Measurements from ENCODE around the gene FBXO46.
A peak's percentile ranks its signal among the peaks of the same experiment; 100 is the strongest.

Gene FBXO46

DNA sequence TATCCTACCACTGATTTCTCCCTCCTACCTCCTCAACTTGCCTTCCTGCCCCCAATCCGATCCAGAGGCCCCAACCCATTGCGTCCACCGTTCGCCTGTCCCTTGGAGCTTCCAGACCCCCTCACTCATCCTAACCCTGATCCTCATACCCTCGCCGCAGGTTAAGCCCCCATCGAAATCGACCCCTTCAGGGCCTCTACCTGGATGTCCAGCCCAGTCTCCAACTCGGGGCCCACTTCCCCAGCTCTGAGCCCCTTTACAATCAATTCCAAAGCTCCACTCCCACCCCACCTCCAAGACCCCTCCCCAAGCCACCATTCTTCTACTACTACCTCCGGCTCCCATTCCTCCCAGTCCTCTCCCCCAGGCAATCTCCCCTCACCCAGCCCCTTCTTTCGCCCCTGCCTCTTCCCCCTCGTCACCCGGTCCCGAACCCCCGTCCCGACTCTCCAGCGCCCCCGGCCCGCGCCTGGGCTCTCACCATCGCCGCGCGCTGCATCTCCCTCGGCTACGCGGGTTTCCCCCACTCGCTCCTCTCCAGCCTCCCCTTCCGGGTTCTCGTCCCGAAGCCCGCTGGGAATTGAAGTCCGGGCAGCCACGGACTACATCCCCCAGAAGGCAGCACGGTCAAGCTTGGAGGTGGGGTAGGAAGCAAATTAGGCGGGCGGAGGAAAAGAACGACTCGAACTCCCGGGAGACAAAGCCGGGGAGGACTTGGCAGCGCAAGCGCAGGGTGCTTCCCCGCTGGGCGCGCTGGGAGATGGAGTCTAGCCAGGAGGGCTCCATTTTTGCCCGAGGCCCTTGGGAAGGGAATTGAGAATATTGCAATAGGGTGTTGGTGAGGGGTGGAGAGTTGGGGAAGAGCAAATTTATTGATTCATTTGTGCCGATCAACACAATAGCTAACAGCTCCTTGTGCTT, at the start of gene FBXO46:
Gene FBXO46 (minus strand): TSS at position 529 of the 921 bp plus-strand sequence. CDS start 17,401 bp downstream, outside the sequence.
- Mint-ChIP-seq H3K36me3 (ENCODE audit: low read depth) (no peaks in the 10 kb centered on the region), H3K4me3 (peak within 1 kb of the TSS; percentile 94), H3K27me3 (no peaks in the 10 kb centered on the region), H3K9me3 (no peaks in the 10 kb centered on the region), H3K27ac (peak within 1 kb of the TSS; percentile 88), H3K4me1 (peaks cover 20% of the 10 kb centered on the region)
- DNase-seq: peak; percentile 93
- peak; percentile 99 for ATAC-seq

DNA sequence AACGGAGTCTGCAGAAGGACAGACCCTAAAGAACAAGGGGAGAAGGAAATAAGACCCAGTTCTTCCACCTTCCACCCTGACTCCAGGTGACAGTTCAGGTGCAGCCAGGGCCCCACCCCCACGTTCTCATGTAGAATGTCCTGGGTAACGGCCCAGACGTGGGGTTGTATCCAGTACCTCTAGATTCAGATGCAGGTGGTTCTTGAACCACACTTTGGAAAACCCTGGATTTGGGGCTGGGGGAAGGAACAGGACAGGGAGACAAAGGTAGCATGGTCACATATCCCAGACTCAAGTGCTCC, 49.4 kb upstream of the FBXO46 start:
- DNase-seq (no peak), ATAC-seq (no peak)
- H3K27me3 Mint-ChIP-seq: peaks cover 22% of the 10 kb centered on the region
- H3K4me1 Mint-ChIP-seq: peaks cover 13% of the 10 kb centered on the region
- peaks cover 18% of the 10 kb centered on the region for H3K36me3 Mint-ChIP-seq (ENCODE audit: low read depth)
- no peak overlapping the region for H3K4me3 Mint-ChIP-seq
- no peak overlapping the region for H3K27ac Mint-ChIP-seq
- no peaks in the 10 kb centered on the region for H3K9me3 Mint-ChIP-seq

- Mint-ChIP-seq H3K27ac (no peak overlapping the region), H3K36me3 (ENCODE audit: low read depth) (peaks cover 18% of the 10 kb centered on the region), H3K4me1 (peaks cover 13% of the 10 kb centered on the region), H3K4me3 (peak overlapping the region; percentile 66), H3K9me3 (no peaks in the 10 kb centered on the region), H3K27me3 (peaks cover 22% of the 10 kb centered on the region)
- peak; percentile 92 for DNase-seq
- peak; percentile 84 for ATAC-seq
Measured at GRCh38 chr19:45779231-45780145, 48.8 kb upstream of the FBXO46 start.

DNA sequence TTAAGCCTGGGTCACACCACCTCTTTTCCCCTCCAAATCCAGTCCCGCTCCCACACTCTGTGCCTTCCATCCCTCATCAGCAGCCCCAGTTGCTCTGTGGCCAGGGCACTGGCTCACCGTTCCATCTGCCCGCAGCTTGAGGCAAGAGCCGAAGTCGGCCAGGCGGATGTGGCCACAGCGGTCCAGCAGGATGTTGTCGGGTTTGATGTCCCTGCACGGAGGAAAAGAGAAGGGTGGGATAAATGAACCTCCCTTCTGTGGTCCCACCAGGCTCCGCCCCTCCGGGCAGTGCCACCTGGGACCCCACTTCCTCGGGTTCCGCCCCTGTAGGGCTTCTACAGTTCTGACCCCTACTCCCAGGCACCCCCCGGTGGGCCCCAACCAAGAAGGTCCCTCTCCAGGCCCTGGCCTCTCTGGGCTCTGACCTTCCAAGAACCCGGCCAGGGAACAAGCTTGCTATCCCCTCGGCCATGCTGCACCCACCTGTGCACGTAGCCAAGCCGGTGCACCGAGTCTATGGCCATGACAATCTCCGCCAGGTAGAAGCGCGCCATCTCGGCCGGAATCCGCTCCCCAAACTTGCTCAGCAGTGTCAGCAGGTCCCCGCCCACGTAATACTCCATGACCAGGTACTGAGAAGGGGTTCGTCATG, 47.4 kb upstream of the FBXO46 start:
- no peak for DNase-seq
- peaks cover 13% of the 10 kb centered on the region for H3K4me1 Mint-ChIP-seq
- H3K27me3 Mint-ChIP-seq: peaks cover 22% of the 10 kb centered on the region
- H3K27ac Mint-ChIP-seq: no peak overlapping the region
- no peak for ATAC-seq
- H3K9me3 Mint-ChIP-seq: no peaks in the 10 kb centered on the region
- peak overlapping the region; percentile 66 for H3K4me3 Mint-ChIP-seq
- peaks cover 18% of the 10 kb centered on the region for H3K36me3 Mint-ChIP-seq (ENCODE audit: low read depth)

GRCh38 chr19:45777395-45777961, 46.8 kb upstream of the FBXO46 start:
- Mint-ChIP-seq H3K27ac (no peak overlapping the region), H3K36me3 (ENCODE audit: low read depth) (peaks cover 18% of the 10 kb centered on the region), H3K4me3 (no peak overlapping the region), H3K9me3 (no peaks in the 10 kb centered on the region), H3K4me1 (peaks cover 13% of the 10 kb centered on the region), H3K27me3 (peaks cover 22% of the 10 kb centered on the region)
- ATAC-seq: no peak
- DNase-seq: no peak

- Mint-ChIP-seq H3K4me3 (no peak overlapping the region), H3K27ac (no peak overlapping the region), H3K4me1 (peaks cover 21% of the 10 kb centered on the region), H3K9me3 (no peaks in the 10 kb centered on the region), H3K27me3 (peaks cover 23% of the 10 kb centered on the region), H3K36me3 (ENCODE audit: low read depth) (peaks cover 18% of the 10 kb centered on the region)
- DNase-seq (no peak), ATAC-seq (no peak)
Measured at GRCh38 chr19:45774765-45775164, 44.1 kb upstream of the FBXO46 start.

DNA sequence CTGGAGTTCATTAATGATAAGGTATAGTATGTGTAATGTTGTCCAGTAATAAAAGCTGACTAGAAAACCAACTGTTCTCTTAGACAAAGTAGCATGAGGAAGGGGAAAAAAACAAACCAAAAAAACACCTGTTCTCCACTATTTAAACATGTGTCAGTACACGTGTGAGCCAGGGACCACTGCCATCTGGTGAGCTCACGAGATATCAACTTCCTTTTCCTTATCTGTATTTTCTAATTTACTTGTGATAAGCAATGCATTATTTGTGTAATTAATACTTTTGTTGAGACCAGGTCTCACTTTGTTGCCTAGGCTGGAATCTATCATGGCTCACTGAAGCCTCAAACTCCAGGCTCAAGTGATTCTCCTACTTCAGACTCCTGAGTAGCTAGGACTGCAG, 42.7 kb upstream of the FBXO46 start:
- Mint-ChIP-seq H3K4me1 (peaks cover 15% of the 10 kb centered on the region), H3K27me3 (peaks cover 11% of the 10 kb centered on the region), H3K36me3 (ENCODE audit: low read depth) (peaks cover 15% of the 10 kb centered on the region), H3K27ac (no peak overlapping the region), H3K4me3 (no peak overlapping the region), H3K9me3 (no peaks in the 10 kb centered on the region)
- ATAC-seq (no peak), DNase-seq (no peak)

DNA sequence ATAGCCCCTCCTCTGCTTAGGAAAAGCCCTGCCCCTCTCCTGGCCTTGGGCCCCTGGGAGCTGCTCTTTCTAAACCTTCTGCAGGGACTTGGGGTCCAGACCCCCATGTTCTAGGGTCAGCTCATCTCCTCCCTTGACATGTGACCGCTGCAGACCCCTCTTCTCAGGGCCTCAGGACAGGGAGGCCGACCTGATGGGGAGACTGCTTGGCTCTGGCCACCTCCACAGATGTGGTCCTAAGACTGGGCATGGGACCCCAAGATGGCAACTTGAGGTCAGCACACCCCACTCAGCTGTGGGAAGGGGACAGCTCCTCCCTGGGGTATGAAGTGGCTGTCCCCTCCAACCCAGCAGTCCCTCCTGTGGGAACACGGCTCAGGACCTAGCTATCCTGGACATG, 42.2 kb upstream of the FBXO46 start:
- DNase-seq (no peak), ATAC-seq (no peak)
- Mint-ChIP-seq H3K36me3 (ENCODE audit: low read depth) (peaks cover 12% of the 10 kb centered on the region), H3K4me3 (no peak overlapping the region), H3K27me3 (peaks cover 10% of the 10 kb centered on the region), H3K4me1 (peaks cover 14% of the 10 kb centered on the region), H3K27ac (no peak overlapping the region), H3K9me3 (no peaks in the 10 kb centered on the region)

DNA sequence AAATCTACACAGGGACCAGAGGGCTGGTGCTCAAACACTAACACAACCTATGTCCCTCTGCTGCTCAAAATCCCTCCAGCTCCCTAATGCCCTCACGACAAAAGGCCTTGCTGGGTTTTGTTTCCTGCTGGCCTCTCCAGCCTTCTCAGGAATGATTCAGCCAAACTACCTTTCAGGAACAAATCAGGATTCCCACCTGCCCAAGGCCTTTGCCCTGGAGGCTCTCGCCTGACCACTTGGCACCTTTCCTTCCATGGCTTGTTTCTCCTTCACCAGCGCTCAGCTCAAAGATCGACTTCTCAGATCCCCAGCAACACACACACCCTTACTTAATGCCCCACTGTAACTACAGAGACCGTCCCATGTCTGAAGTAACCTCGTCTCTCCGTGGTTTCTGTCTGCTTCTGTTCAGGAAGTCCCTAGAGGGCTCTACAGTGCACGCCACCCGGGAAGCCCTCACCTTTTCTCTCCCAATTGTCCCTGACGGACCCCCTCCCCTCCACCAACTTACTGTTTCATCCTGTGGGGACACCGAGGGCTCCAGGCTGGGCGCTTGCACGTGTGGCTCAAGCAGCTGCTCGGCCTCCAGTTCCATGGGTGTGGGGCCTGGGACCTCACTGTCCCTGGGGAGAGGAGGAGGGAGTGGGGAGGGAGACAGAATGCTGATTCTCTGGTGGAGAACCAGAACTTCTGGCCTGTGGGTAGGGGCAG, 41.6 kb upstream of the FBXO46 start:
- H3K27ac Mint-ChIP-seq: no peak overlapping the region

GRCh38 chr19:45771311-45771933, 40.7 kb upstream of the FBXO46 start:
- Mint-ChIP-seq H3K27me3 (peaks cover 10% of the 10 kb centered on the region), H3K27ac (no peak overlapping the region), H3K36me3 (ENCODE audit: low read depth) (no peaks in the 10 kb centered on the region), H3K9me3 (no peaks in the 10 kb centered on the region), H3K4me3 (no peak overlapping the region), H3K4me1 (peaks cover 14% of the 10 kb centered on the region)
- DNase-seq (no peak), ATAC-seq (no peak)

More for the DNA sequence above, 41.6 kb upstream of the FBXO46 start:
- Mint-ChIP-seq H3K4me1 (peaks cover 14% of the 10 kb centered on the region), H3K36me3 (ENCODE audit: low read depth) (peaks cover 7% of the 10 kb centered on the region), H3K27me3 (peaks cover 10% of the 10 kb centered on the region), H3K9me3 (no peaks in the 10 kb centered on the region), H3K4me3 (no peak overlapping the region)
- no peak for DNase-seq
- no peak for ATAC-seq

DNA sequence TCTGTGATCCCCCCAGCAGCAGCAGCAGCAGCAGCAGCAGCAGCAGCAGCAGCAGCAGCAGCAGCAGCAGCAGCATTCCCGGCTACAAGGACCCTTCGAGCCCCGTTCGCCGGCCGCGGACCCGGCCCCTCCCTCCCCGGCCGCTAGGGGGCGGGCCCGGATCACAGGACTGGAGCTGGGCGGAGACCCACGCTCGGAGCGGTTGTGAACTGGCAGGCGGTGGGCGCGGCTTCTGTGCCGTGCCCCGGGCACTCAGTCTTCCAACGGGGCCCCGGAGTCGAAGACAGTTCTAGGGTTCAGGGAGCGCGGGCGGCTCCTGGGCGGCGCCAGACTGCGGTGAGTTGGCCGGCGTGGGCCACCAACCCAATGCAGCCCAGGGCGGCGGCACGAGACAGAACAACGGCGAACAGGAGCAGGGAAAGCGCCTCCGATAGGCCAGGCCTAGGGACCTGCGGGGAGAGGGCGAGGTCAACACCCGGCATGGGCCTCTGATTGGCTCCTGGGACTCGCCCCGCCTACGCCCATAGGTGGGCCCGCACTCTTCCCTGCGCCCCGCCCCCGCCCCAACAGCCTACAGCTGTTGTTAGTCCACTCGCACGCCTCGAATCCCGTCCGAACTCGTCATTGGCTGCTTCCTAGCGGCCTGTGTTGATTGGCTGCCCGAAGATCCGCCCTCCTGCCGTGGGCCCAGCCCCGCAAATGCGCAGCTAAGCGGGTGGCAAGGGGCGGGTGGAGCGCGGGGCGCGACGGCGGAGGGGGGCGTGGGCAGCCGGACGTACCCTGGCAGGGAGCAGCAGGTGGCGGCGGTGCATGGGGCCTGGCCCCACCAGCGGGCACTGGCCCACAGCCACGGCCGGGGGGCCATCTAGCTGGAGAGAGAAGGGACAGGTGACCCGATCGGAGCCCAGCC, 39.8 kb upstream of the FBXO46 start:
- Mint-ChIP-seq H3K27me3 (peaks cover 12% of the 10 kb centered on the region), H3K27ac (no peak overlapping the region), H3K4me1 (peaks cover 14% of the 10 kb centered on the region), H3K36me3 (ENCODE audit: low read depth) (no peaks in the 10 kb centered on the region), H3K9me3 (no peaks in the 10 kb centered on the region), H3K4me3 (peak overlapping the region; percentile 77)
- peak; percentile 92 for DNase-seq
- peak; percentile 75 for ATAC-seq

- Mint-ChIP-seq H3K36me3 (ENCODE audit: low read depth) (no peaks in the 10 kb centered on the region), H3K27ac (peak overlapping the region; percentile 60), H3K9me3 (no peaks in the 10 kb centered on the region), H3K4me3 (peak overlapping the region; percentile 77), H3K4me1 (peaks cover 14% of the 10 kb centered on the region), H3K27me3 (peaks cover 16% of the 10 kb centered on the region)
- ATAC-seq (peak; percentile 24), DNase-seq (peak; percentile 48)
Measured at GRCh38 chr19:45769821-45770191, 39.1 kb upstream of the FBXO46 start.
